NCI-H128 (cell line): Measurements from ENCODE around the gene OBSCN.

Experiments
- DNase-seq: peaks from one replicate; lab custom pipeline; 2025; ENCODE audit not compliant: unreplicated experiment; lab: John Stamatoyannopoulos, UW

Gene OBSCN

DNA sequence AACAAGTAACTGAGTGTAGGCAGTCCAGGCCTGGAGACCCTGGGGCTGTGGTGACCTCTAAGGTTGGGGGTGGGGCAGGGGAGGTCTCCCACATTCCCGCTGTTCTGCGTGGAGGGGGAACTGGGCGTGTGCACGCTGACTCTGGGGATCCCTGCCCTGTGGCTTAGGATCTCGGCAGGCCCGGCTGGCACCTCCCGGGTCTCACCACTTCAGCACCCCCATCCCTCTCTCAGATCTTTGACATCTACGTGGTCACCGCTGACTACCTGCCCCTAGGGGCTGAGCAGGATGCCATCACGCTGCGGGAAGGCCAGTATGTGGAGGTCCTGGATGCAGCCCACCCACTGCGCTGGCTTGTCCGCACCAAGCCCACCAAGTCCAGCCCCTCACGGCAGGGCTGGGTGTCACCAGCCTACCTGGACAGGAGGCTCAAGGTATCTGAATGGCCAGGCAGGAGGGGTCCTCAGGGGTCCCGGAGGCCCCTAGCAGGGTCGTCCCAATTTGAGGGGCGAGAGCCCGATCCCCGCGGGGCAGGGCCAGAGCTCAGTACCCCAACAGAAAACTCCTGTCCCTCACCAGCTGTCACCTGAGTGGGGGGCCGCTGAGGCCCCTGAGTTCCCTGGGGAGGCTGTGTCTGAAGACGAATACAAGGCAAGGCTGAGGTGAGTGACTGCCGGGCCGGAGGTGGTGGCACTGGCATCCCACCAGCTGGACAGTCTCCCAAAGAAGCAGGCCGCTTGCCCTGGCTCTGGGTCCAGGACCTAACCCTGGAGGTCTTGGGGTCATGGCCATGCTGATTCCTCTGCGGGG lies 130.1 kb downstream of the OBSCN start:
- no peak for DNase-seq

DNA sequence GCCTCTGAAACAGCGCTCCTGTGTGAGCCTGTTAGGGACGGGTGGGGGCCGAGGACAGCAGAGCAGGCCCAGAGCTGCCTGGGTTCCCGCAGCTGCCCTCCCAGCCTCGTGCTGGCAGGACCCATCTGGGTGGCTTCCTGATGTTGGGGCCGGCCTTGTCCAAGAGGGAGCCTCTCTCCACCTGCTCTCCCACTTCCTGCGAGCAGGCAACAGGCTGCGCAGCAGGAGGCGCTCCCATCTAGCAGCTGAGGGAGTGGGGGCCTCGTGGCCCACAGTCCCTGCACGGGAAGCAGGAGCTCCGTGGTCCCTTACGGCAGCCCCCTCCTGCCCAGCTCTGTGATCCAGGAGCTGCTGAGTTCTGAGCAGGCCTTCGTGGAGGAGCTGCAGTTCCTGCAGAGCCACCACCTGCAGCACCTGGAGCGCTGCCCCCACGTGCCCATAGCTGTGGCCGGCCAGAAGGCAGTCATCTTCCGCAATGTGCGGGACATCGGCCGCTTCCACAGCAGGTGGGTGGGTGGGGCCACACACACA lies 130.7 kb downstream of the OBSCN start:
- DNase-seq, result no peak

DNA sequence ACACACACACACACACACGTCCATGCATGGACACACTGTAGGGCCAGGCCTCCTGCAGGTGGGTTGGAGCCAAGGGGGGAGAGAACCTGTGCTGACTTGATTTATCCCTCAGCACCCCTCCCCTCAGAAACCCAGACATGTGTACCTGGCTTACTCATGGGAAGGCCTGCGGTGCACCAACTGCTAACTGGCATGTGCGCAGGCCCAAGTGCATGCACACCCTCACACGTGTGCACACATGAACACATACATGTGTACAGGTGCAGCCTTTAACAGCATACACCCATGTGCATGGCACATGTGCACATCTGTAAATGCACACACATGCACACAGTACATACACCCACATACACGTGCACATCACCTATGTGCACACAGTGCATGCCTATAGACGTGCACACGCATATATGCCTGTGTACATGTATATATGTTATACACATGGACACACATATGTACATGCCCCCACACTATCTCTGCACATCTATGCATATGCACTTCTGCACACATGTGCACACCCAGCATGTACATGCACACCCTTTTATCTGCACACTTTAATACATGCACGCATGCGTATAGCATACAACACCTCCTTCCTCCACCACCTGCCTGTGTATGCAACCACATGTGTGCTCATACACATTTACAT lies 131.3 kb downstream of the OBSCN start:
- DNase-seq, result no peak

DNA sequence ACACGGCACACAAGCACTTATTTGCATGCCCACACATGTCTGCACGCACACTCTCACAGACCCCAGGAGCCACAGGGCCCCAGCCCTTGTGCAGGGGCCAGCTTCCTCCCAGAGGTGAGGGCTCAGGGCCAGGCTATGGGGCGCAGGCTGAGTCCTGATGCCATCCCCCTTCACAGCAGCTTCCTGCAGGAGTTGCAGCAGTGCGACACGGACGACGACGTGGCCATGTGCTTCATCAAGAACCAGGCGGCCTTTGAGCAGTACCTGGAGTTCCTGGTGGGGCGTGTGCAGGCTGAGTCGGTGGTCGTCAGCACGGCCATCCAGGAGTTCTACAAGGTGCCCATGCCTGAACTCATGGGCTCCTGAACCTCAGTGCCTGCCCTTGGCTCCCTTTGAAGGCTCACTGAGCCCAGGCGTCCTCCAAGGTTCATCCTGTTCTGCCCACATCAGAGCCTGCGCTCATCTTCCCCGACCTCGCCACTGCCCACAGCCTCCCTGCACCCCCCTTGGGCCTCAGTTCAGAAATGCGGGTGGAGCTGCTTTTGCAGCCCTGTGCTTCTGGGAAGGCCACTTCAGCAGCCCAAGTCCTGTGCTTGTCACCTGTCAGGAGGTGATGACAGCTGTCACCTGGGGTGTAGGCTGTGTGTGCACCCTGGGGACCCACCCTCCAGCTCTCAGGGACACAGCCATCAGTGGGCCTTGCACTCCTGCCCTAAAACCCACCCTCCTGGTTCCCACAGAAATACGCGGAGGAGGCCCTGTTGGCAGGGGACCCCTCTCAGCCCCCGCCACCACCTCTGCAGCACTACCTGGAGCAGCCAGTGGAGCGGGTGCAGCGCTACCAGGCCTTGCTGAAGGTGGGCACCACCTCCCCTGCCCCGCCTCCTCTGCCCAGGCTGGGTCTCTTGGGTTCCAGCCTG lies 132.2 kb downstream of the OBSCN start:
- no peak for DNase-seq

DNA sequence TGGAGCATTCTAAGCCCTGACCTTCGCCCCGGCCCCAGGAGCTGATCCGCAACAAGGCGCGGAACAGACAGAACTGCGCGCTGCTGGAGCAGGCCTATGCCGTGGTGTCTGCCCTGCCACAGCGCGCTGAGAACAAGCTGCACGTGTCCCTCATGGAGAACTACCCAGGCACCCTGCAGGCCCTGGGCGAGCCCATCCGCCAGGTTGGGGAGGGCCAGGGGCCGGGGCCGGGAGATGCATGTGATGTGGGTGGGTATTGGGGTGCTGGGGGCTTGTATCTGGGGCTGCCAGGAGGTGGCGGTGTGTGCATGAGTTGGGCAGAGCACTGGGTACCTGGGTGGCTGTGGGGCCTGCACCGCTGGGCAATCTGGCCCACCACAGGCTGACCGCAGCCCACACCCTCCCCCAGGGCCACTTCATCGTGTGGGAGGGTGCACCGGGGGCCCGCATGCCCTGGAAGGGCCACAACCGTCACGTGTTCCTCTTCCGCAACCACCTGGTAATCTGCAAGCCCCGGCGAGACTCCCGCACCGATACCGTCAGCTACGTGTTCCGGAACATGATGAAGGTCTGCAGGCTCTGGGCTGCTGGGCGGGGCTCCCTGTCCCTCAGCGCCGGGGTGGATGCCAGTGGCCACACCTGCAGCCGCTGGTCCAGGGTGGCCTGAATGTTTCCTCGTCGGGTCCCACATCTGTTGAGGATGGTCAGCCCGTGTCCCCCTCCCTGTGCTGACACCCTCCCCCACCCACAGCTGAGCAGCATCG lies 133.0 kb downstream of the OBSCN start:
- DNase-seq, result no peak

DNA sequence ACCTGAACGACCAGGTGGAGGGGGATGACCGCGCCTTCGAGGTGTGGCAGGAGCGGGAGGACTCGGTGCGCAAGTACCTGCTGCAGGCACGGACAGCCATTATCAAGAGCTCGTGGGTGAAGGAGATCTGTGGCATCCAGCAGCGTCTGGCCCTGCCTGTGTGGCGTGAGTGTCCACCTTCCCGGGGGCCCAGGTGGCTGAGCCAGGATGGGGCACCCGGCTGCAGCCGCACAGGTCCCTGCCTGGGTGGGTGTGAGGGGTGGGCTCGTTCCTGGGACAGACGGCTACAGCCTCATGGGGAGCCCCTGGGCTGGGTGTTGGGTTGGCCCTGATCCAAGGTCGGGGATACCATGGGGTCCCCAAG lies 133.6 kb downstream of the OBSCN start:
- DNase-seq, result no peak

GRCh38 chr1:228341814-228342626 lies 134.2 kb downstream of the OBSCN start:
- DNase-seq, result no peak

GRCh38 chr1:228342627-228343190 lies 134.9 kb downstream of the OBSCN start:
- DNase-seq, result no peak

GRCh38 chr1:228343191-228343661 lies 135.4 kb downstream of the OBSCN start:
- DNase-seq, result no peak

GRCh38 chr1:228344631-228345072 lies 136.8 kb downstream of the OBSCN start:
- DNase-seq, result no peak

- no peak for DNase-seq
Measured at GRCh38 chr1:228345201-228345930, 137.5 kb downstream of the OBSCN start.

- no peak for DNase-seq
Measured at GRCh38 chr1:228346731-228347130, 138.9 kb downstream of the OBSCN start.

GRCh38 chr1:228347181-228347580 lies 139.3 kb downstream of the OBSCN start:
- no peak for DNase-seq

GRCh38 chr1:228348708-228349467 lies 141.0 kb downstream of the OBSCN start:
- no peak for DNase-seq

GRCh38 chr1:228349701-228350171 lies 141.9 kb downstream of the OBSCN start:
- DNase-seq, result no peak

GRCh38 chr1:228350179-228350742 lies 142.4 kb downstream of the OBSCN start:
- DNase-seq, result no peak
